GM12878 (cell line): ENCODE data around the gene MSH3. TPM values are rescaled to one million over a fixed set of nuclear protein-coding genes. Genes with fewer than 3 reads are reported as not detected.

Source experiments
- ATAC-seq: fragments of 200-7000 bp; cut with Tn5 transposase; 3 replicates; pipeline ENCODE4 v1.9.1; 2020; ENCODE audit warnings: mild to moderate bottlenecking, moderate library complexity
- BruUV-seq: library from RNA; stranded (reverse); fragments of 400-500 nt; replicated peaks from 2 replicates; lab custom pipeline; 2021; lab: Mats Ljungman, UMichigan
- CTCF ChIA-PET: fragments of 300-600 bp; sonication (Branson Sonifier 250); formaldehyde crosslinking; extraction: SDS; loops from one replicate; lab custom pipeline; 2021; ENCODE audit warnings: inconsistent platforms; lab: Yijun Ruan, JAX
- POLR2A ChIA-PET: fragments of 350-600 bp; formaldehyde crosslinking; extraction: SDS; loops from one replicate; lab custom pipeline; 2021; ENCODE audit warnings: inconsistent platforms; lab: Charles Lee
- RAD21 ChIA-PET: fragments of 300-600 bp; sonication (Branson Sonifier 250); formaldehyde crosslinking; loops from one replicate; lab custom pipeline; 2023; ENCODE audit warnings: antibody characterized with exemption; ENCODE audit not compliant: unreplicated experiment; lab: Charles Lee
- SMC1A ChIA-PET: fragments of 300-600 bp; sonication (Branson Sonifier 250); formaldehyde crosslinking; loops from one replicate; lab custom pipeline; 2023; ENCODE audit not compliant: unreplicated experiment, uncharacterized antibody; lab: Charles Lee
- DNase-seq: peaks from one replicate; pipeline ENCODE4 v3.0.0-alpha.2; 2011; ENCODE audit warnings: low read depth, low spot score
- FAIRE-seq: peaks from 3 replicates; lab custom pipeline; 2011; peaks lifted over from hg19 to GRCh38; lab: Jason Lieb, UNC
- H2AFZ ChIP-seq: 2 replicates; pipeline ENCODE4 v1.6.0; 2011; ENCODE audit warnings: low read depth, low read length, control low read depth; ENCODE audit not compliant: control insufficient read depth
- H3K27ac ChIP-seq: 2 replicates; pipeline ENCODE4 v1.5.1; 2011; ENCODE audit warnings: control low read depth; ENCODE audit not compliant: control insufficient read depth, insufficient read depth
- H3K27me3 ChIP-seq, 2 experiments: replicated peaks in 1 of 2; 2 replicates each; pipeline versions ENCODE4 v1.6.0 to v1.6.1; 2011; ENCODE audit warnings: low read length in 1 of 2; ENCODE audit not compliant: control insufficient read depth in 2 of 2, insufficient read depth in 2 of 2
- H3K36me3 ChIP-seq, 2 experiments: 2 replicates each; pipeline ENCODE4 v1.5.1; 2011; ENCODE audit warnings: low read length in 1 of 2; ENCODE audit not compliant: control insufficient read depth in 2 of 2, insufficient read depth in 2 of 2
- H3K4me1 ChIP-seq: 2 replicates; pipeline ENCODE4 v1.6.1; 2011; ENCODE audit warnings: mild to moderate bottlenecking, low read length, moderate library complexity, mixed read lengths; ENCODE audit not compliant: control insufficient read depth, insufficient read depth
- H3K4me2 ChIP-seq: 2 replicates; pipeline ENCODE4 v1.6.0; 2011; ENCODE audit warnings: control low read depth; ENCODE audit not compliant: control insufficient read depth, insufficient read depth
- H3K4me3 ChIP-seq: fragments of 200-600 bp; sonication (generic); 2 replicates; pipeline ENCODE4 v1.5.1; 2016
- H3K79me2 ChIP-seq: 2 replicates; pipeline ENCODE4 v1.6.0; 2011; ENCODE audit warnings: low read length; ENCODE audit not compliant: control insufficient read depth, insufficient read depth
- H3K9ac ChIP-seq: 2 replicates; pipeline ENCODE4 v1.8.0; 2011; ENCODE audit warnings: low read length, control low read depth, mixed read lengths; ENCODE audit not compliant: control insufficient read depth, insufficient read depth
- H3K9me3 ChIP-seq: replicated peaks from 3 replicates; pipeline ENCODE4 v1.5.1; 2011; ENCODE audit warnings: mild to moderate bottlenecking, low read length; ENCODE audit not compliant: control insufficient read depth, insufficient read depth
- H4K20me1 ChIP-seq: 2 replicates; pipeline ENCODE4 v1.6.0; 2011; ENCODE audit not compliant: control insufficient read depth, insufficient read depth
- BHLHE40 ChIP-seq, 2 experiments: fragments of 450-650 bp in 1 of 2; IDR thresholded peaks; 2 replicates each; pipeline ENCODE4 v1.6.1; 2011 to 2017; ENCODE audit warnings: low read depth in 2 of 2, borderline replicate concordance in 1 of 2, improper control_type of control experiment in 1 of 2, low read length in 1 of 2, mild to moderate bottlenecking in 1 of 2
- CREM ChIP-seq: IDR thresholded peaks from 2 replicates; pipeline ENCODE4 v1.6.1; 2014; ENCODE audit warnings: antibody characterized with exemption, low read depth
- EP300 ChIP-seq, 2 experiments: fragments of 150-350 bp in 1 of 2; IDR thresholded peaks; 2 replicates each; pipeline ENCODE4 v1.6.1; 2011 to 2012; ENCODE audit warnings: low read depth in 2 of 2, low read length in 2 of 2, borderline replicate concordance in 1 of 2, improper control_type of control experiment in 1 of 2, inconsistent platforms in 1 of 2; ENCODE audit not compliant: control insufficient read depth in 1 of 2
- EZH2 ChIP-seq: IDR thresholded peaks from 2 replicates; pipeline ENCODE4 v1.6.1; 2012; ENCODE audit warnings: low read depth, mild to moderate bottlenecking, control low read depth, inconsistent platforms, low read length, borderline replicate concordance; ENCODE audit not compliant: control insufficient read depth
- FOXM1 ChIP-seq: IDR thresholded peaks from 2 replicates; pipeline ENCODE4 v1.6.1; 2012; ENCODE audit warnings: low read depth, mild to moderate bottlenecking, inconsistent platforms, low read length, moderate library complexity
- HCFC1 ChIP-seq: fragments of 150-350 bp; IDR thresholded peaks from 2 replicates; pipeline ENCODE4 v1.6.1; 2014; ENCODE audit warnings: low read length
- KDM1A ChIP-seq: fragments of 200-600 bp; sonication (generic); IDR thresholded peaks from 2 replicates; pipeline ENCODE4 v1.6.1; 2016; ENCODE audit warnings: borderline replicate concordance
- PAX5 ChIP-seq: IDR thresholded peaks from 2 replicates; pipeline ENCODE4 v1.6.1; 2011; ENCODE audit warnings: low read depth, low read length, borderline replicate concordance
- POLR2AphosphoS2 ChIP-seq: IDR thresholded peaks from 2 replicates; pipeline ENCODE4 v1.6.1; 2011; ENCODE audit warnings: low read depth, mild to moderate bottlenecking, low read length, improper control_type of control experiment, moderate library complexity
- RAD51 ChIP-seq: fragments of 450-650 bp; IDR thresholded peaks from 2 replicates; pipeline ENCODE4 v1.6.1; 2016; ENCODE audit warnings: moderate library complexity, mild to moderate bottlenecking, inconsistent platforms
- SMARCA5 ChIP-seq: fragments of 450-650 bp; IDR thresholded peaks from 2 replicates; pipeline ENCODE4 v1.6.1; 2017; ENCODE audit warnings: mild to moderate bottlenecking
- WGBS: methylation state at CpG from one replicate; pipeline ENCODE4 v1.1.6; 2016; ENCODE audit warnings: low lambda C conversion rate; ENCODE audit not compliant: insufficient replicate concordance, insufficient coverage; ENCODE audit errors: missing lambda C conversion rate; 5-methylcytosine and 5-hydroxymethylcytosine counted together
- in situ Hi-C: fragments of 300-500 bp; cut with MboI; formaldehyde crosslinking; loops from 9 replicates; pipeline ENCODE4 v1.14.3; 2018; ENCODE audit warnings: mixed read lengths
- intact Hi-C: fragments of 100-400 bp; cut with micrococcal nuclease; formaldehyde crosslinking; loops from one replicate; pipeline ENCODE4 v1.14.2; 2022; ENCODE audit not compliant: unreplicated experiment
- polyA plus RNA-seq, 11 experiments: library from polyadenylated mRNA; depleted of rRNA in 4 of 11; unstranded in 6 of 11; stranded (reverse) in 5 of 11; fragments of >200 nt; fragmentation: Nextera tagmentation in 4 of 11; fragmentation: Illumina TruSeq in 1 of 11; extraction: Ambion mirVana in 4 of 11; extraction: Trizol in 1 of 11; gene quantifications; 1 replicate in 1 of 11; 2 replicates in 10 of 11; pipeline versions ENCODE4 v1.2.1 to v1.2.3, GENCODE V29; 2011 to 2016; ENCODE audit warnings: inconsistent platforms in 2 of 11, missing spikeins in 2 of 11, low read depth in 1 of 11
- total RNA-seq, 4 experiments: library from RNA; depleted of rRNA in 3 of 4; stranded (reverse); fragments of >200 nt in 3 of 4; fragmentation: Illumina TruSeq in 1 of 4; extraction: Trizol in 1 of 4; gene quantifications; 2 replicates each; pipeline versions ENCODE4 v1.2.1 to v1.2.3, GENCODE V29; 2013 to 2021
- TF ChIP-seq, protein P1 (sequence below): fragments of 450-650 bp; IDR thresholded peaks from 2 replicates; pipeline ENCODE4 v1.6.1; 2016; ENCODE audit warnings: mild to moderate bottlenecking, moderate library complexity, borderline replicate concordance
- TF ChIP-seq, protein P2 (sequence below): fragments of 450-650 bp; IDR thresholded peaks from 2 replicates; pipeline ENCODE4 v1.6.1; 2014; ENCODE audit warnings: mild to moderate bottlenecking
- TF ChIP-seq, protein P3 (sequence below): fragments of 450-650 bp; IDR thresholded peaks from 2 replicates; pipeline ENCODE4 v1.6.1; 2017; ENCODE audit warnings: antibody characterized with exemption, mild to moderate bottlenecking, moderate library complexity

MSH3 gene
- total and polyA plus RNA-seq, 10 of the 15 experiments (the other 5 are each of a cell fraction or from before 2014, with no cell fraction given), result 4.7 to 17.5 (median 12.2) TPM

DNA sequence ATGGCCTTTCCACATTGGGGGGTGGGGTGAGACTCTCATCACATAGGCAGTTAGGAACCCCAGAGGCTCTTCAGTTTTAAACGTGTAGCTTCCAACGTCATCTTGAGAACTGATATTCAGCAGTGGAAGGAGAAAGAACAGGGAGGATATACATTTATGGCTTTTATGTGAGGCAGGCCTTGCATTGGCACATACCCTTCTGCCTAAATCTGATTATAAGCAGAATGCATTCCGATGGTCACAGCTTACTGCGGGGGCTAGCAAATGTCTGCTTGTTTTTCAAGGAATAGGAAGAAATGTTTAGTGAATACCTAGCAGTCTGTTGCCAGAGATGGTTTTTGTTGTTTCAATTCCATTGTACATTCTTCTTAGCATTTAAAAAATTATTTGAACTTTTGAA is 99.3 kb downstream of the MSH3 start:
- Histone ChIP-seq H3K27me3 (no peaks in the 10 kb centered on the region), H3K9ac (no peak overlapping the region), H3K27ac (no peak overlapping the region), H2AFZ (no peak overlapping the region), H3K36me3 (peaks cover 0 to 1% of the 10 kb centered on the region in 2 experiments; a peak in 1 of 4 replicates), H3K4me1 (peaks cover 24% of the 10 kb centered on the region), H3K79me2 (no peaks in the 10 kb centered on the region)
- SMC1A ChIA-PET, result no interaction called here
- ATAC-seq (no peak), FAIRE-seq (no peak)
- RAD21 ChIA-PET, result no interaction called here
- TF ChIP-seq CREM (no peak), EZH2 (no peak), PAX5 (no peak), SMARCA5 (no peak), FOXM1 (no peak), EP300 (IDR thresholded peaks at IDR 0.05; ENCODE audit: borderline replicate concordance in 1 of 2, control insufficient read depth in 1 of 2, low read depth in 2 of 2, low read length in 2 of 2) (no peak), HCFC1 (no peak), BHLHE40 (IDR thresholded peaks at IDR 0.05; ENCODE audit: borderline replicate concordance in 1 of 2, low read depth in 2 of 2, low read length in 1 of 2) (no peak), POLR2AphosphoS2 (no peak), KDM1A (no peak), RAD51 (no peak)
- TF ChIP-seq, protein P1, sequence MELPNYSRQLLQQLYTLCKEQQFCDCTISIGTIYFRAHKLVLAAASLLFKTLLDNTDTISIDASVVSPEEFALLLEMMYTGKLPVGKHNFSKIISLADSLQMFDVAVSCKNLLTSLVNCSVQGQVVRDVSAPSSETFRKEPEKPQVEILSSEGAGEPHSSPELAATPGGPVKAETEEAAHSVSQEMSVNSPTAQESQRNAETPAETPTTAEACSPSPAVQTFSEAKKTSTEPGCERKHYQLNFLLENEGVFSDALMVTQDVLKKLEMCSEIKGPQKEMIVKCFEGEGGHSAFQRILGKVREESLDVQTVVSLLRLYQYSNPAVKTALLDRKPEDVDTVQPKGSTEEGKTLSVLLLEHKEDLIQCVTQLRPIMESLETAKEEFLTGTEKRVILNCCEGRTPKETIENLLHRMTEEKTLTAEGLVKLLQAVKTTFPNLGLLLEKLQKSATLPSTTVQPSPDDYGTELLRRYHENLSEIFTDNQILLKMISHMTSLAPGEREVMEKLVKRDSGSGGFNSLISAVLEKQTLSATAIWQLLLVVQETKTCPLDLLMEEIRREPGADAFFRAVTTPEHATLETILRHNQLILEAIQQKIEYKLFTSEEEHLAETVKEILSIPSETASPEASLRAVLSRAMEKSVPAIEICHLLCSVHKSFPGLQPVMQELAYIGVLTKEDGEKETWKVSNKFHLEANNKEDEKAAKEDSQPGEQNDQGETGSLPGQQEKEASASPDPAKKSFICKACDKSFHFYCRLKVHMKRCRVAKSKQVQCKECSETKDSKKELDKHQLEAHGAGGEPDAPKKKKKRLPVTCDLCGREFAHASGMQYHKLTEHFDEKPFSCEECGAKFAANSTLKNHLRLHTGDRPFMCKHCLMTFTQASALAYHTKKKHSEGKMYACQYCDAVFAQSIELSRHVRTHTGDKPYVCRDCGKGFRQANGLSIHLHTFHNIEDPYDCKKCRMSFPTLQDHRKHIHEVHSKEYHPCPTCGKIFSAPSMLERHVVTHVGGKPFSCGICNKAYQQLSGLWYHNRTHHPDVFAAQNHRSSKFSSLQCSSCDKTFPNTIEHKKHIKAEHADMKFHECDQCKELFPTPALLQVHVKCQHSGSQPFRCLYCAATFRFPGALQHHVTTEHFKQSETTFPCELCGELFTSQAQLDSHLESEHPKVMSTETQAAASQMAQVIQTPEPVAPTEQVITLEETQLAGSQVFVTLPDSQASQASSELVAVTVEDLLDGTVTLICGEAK, result no peak
- TF ChIP-seq, protein P2, sequence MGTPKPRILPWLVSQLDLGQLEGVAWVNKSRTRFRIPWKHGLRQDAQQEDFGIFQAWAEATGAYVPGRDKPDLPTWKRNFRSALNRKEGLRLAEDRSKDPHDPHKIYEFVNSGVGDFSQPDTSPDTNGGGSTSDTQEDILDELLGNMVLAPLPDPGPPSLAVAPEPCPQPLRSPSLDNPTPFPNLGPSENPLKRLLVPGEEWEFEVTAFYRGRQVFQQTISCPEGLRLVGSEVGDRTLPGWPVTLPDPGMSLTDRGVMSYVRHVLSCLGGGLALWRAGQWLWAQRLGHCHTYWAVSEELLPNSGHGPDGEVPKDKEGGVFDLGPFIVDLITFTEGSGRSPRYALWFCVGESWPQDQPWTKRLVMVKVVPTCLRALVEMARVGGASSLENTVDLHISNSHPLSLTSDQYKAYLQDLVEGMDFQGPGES, result no peak
- TF ChIP-seq, protein P3, sequence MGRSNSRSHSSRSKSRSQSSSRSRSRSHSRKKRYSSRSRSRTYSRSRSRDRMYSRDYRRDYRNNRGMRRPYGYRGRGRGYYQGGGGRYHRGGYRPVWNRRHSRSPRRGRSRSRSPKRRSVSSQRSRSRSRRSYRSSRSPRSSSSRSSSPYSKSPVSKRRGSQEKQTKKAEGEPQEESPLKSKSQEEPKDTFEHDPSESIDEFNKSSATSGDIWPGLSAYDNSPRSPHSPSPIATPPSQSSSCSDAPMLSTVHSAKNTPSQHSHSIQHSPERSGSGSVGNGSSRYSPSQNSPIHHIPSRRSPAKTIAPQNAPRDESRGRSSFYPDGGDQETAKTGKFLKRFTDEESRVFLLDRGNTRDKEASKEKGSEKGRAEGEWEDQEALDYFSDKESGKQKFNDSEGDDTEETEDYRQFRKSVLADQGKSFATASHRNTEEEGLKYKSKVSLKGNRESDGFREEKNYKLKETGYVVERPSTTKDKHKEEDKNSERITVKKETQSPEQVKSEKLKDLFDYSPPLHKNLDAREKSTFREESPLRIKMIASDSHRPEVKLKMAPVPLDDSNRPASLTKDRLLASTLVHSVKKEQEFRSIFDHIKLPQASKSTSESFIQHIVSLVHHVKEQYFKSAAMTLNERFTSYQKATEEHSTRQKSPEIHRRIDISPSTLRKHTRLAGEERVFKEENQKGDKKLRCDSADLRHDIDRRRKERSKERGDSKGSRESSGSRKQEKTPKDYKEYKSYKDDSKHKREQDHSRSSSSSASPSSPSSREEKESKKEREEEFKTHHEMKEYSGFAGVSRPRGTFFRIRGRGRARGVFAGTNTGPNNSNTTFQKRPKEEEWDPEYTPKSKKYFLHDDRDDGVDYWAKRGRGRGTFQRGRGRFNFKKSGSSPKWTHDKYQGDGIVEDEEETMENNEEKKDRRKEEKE, result no peak
- TF ChIP-seq, all 136 proteins: peak for 0
- H3K9me3 ChIP-seq, result no peaks in the 10 kb centered on the region
- 97% methylated on average over 4 of the region's 4 CpGs for WGBS
- in situ Hi-C loops (no loop called here), intact Hi-C loops (no loop called here)
- no peak for DNase-seq
- BruUV-seq, result no TSS peak
- CTCF ChIA-PET, result interaction anchor here (1.3 kb wide), 1 partner anchor 412 kb away, joined by 4 read pairs; no protein-coding TSS in a partner anchor
- no peak overlapping the region for H3K4me3 ChIP-seq
- no peak overlapping the region for H3K4me2 ChIP-seq
- POLR2A ChIA-PET, result no interaction called here
- H4K20me1 ChIP-seq, result no peaks in the 10 kb centered on the region
